NT2/D1 (cell line): ENCODE data around the gene CHL1.

Experiments used
- DNase-seq: peaks from one replicate; pipeline ENCODE4 v3.0.0-alpha.2; 2011; ENCODE audit warnings: low read depth, low spot score
- H3K27me3 ChIP-seq: 2 replicates; pipeline ENCODE4 v1.6.0; 2011; ENCODE audit warnings: mild to moderate bottlenecking; ENCODE audit not compliant: insufficient read length, insufficient read depth
- H3K36me3 ChIP-seq: 2 replicates; pipeline ENCODE4 v1.6.1; 2011; ENCODE audit warnings: mild to moderate bottlenecking, low read length, mixed read lengths; ENCODE audit not compliant: insufficient read depth, insufficient read length
- H3K4me1 ChIP-seq: 2 replicates; pipeline ENCODE4 v1.5.1; 2011; ENCODE audit not compliant: insufficient read depth, insufficient read length
- H3K4me3 ChIP-seq: 2 replicates; pipeline ENCODE4 v1.5.1; 2011; ENCODE audit warnings: low read depth; ENCODE audit not compliant: insufficient read length
- H3K9ac ChIP-seq: 2 replicates; pipeline ENCODE4 v1.6.0; 2011; ENCODE audit warnings: low read depth; ENCODE audit not compliant: insufficient read length
- H3K9me3 ChIP-seq: 2 replicates; pipeline ENCODE4 v1.5.1; 2011; ENCODE audit warnings: mild to moderate bottlenecking, low read length; ENCODE audit not compliant: insufficient read depth
- SUZ12 ChIP-seq: IDR thresholded peaks from 2 replicates; pipeline ENCODE4 v1.6.1; 2011; ENCODE audit not compliant: insufficient read length, insufficient read depth; ENCODE audit errors: extremely low read depth
- YY1 ChIP-seq: IDR thresholded peaks from 2 replicates; pipeline ENCODE4 v1.6.1; 2011; ENCODE audit not compliant: insufficient read length, insufficient read depth
- ZNF274 ChIP-seq: IDR thresholded peaks from 2 replicates; pipeline ENCODE4 v1.6.1; 2011; ENCODE audit warnings: mild to moderate bottlenecking, low read depth, low read length

The CHL1 gene

GRCh38 chr3:267101-267500 lies 70.5 kb downstream of the CHL1 start:
- TF ChIP-seq SUZ12 (no peak), ZNF274 (no peak), YY1 (no peak)
- Histone ChIP-seq H3K36me3 (no peaks in the 10 kb centered on the region), H3K4me3 (no peak overlapping the region), H3K4me1 (no peaks in the 10 kb centered on the region), H3K9me3 (no peaks in the 10 kb centered on the region), H3K27me3 (no peaks in the 10 kb centered on the region), H3K9ac (no peak overlapping the region)
- no peak for DNase-seq

- no peak for DNase-seq
- Histone ChIP-seq H3K36me3 (no peaks in the 10 kb centered on the region), H3K27me3 (no peaks in the 10 kb centered on the region), H3K9me3 (no peaks in the 10 kb centered on the region), H3K9ac (no peak overlapping the region), H3K4me1 (no peaks in the 10 kb centered on the region), H3K4me3 (no peak overlapping the region)
- TF ChIP-seq SUZ12 (no peak), YY1 (no peak), ZNF274 (no peak)
Measured at GRCh38 chr3:270688-271087, 74.1 kb downstream of the CHL1 start.

- Histone ChIP-seq H3K9me3 (no peaks in the 10 kb centered on the region), H3K4me3 (no peak overlapping the region), H3K27me3 (no peaks in the 10 kb centered on the region), H3K4me1 (no peaks in the 10 kb centered on the region), H3K9ac (no peak overlapping the region), H3K36me3 (no peaks in the 10 kb centered on the region)
- TF ChIP-seq SUZ12, result no peak
- no peak for TF ChIP-seq YY1
- no peak for TF ChIP-seq ZNF274
- no peak for DNase-seq
Measured at GRCh38 chr3:274927-275326, 78.4 kb downstream of the CHL1 start.

GRCh38 chr3:277873-278272 lies 81.3 kb downstream of the CHL1 start:
- no peak overlapping the region for H3K4me3 ChIP-seq
- no peaks in the 10 kb centered on the region for H3K4me1 ChIP-seq
- TF ChIP-seq SUZ12 (no peak), ZNF274 (no peak), YY1 (no peak)

GRCh38 chr3:278300-279064 lies 81.9 kb downstream of the CHL1 start:
- no peak for DNase-seq
- no peaks in the 10 kb centered on the region for H3K36me3 ChIP-seq
- no peak overlapping the region for H3K4me3 ChIP-seq
- no peaks in the 10 kb centered on the region for H3K4me1 ChIP-seq
- TF ChIP-seq ZNF274 (no peak), YY1 (no peak), SUZ12 (no peak)
- no peaks in the 10 kb centered on the region for H3K27me3 ChIP-seq
- no peaks in the 10 kb centered on the region for H3K9me3 ChIP-seq
- H3K9ac ChIP-seq, result no peak overlapping the region

More at GRCh38 chr3:277873-278272, 81.3 kb downstream of the CHL1 start:
- Histone ChIP-seq H3K36me3 (no peaks in the 10 kb centered on the region), H3K9me3 (no peaks in the 10 kb centered on the region), H3K27me3 (no peaks in the 10 kb centered on the region), H3K9ac (no peak overlapping the region)
- DNase-seq, result no peak

- Histone ChIP-seq H3K9me3 (no peaks in the 10 kb centered on the region), H3K4me1 (no peaks in the 10 kb centered on the region), H3K27me3 (no peaks in the 10 kb centered on the region), H3K9ac (no peak overlapping the region), H3K4me3 (no peak overlapping the region), H3K36me3 (no peaks in the 10 kb centered on the region)
- no peak for DNase-seq
- TF ChIP-seq ZNF274, result no peak
- no peak for TF ChIP-seq YY1
- no peak for TF ChIP-seq SUZ12
Measured at GRCh38 chr3:279325-279724, 82.8 kb downstream of the CHL1 start.

- no peak for TF ChIP-seq SUZ12
- TF ChIP-seq YY1, result no peak
- no peak for TF ChIP-seq ZNF274
- Histone ChIP-seq H3K9ac (no peak overlapping the region), H3K4me1 (no peaks in the 10 kb centered on the region), H3K36me3 (no peaks in the 10 kb centered on the region), H3K27me3 (no peaks in the 10 kb centered on the region), H3K4me3 (no peak overlapping the region), H3K9me3 (no peaks in the 10 kb centered on the region)
- no peak for DNase-seq
Measured at GRCh38 chr3:280681-281080, 84.1 kb downstream of the CHL1 start.
